Activated naive CD4-positive, alpha-beta T cell (primary cell): ENCODE measurements around the gene CHN1.

Experiments
- DNase-seq, 4 experiments: peaks; one replicate each; lab custom pipeline; 2025; lab: John Stamatoyannopoulos, UW

Gene CHN1

GRCh38 chr2:174971868-174972781, 33.1 kb downstream of the CHN1 start:
- DNase-seq = no peak

GRCh38 chr2:174970092-174970491, 35.1 kb downstream of the CHN1 start:
- DNase-seq = no peak

DNA sequence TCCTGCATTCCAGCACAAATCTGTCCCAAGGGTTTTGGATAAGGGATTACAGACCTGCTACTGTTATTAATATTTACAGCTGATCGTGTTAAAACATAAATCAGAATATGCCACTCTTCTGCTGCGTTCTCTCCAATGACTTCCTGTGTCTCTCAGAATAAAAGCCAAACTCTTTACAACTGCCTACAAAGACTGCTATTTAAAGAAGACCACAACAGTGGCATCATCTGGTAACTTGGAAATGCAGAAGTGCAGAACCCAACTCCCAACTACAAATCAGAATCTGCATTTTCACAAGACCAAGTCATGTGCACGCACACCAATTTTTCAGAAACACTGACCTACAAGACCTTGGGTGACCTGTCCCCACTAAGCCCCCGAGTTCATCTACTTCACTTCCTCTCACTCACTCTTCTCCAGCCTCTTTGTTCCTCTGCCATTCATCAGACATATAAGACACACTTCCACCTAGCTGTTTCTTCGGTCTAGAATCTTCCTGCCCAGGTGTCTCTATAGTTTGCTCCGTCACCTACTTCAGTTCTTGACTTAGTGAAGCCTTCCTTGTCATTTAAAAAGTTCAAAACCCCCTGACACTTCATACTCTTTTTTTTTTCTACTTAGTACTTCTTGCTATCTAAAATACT, 36.0 kb downstream of the CHN1 start:
- no peak for DNase-seq

DNA sequence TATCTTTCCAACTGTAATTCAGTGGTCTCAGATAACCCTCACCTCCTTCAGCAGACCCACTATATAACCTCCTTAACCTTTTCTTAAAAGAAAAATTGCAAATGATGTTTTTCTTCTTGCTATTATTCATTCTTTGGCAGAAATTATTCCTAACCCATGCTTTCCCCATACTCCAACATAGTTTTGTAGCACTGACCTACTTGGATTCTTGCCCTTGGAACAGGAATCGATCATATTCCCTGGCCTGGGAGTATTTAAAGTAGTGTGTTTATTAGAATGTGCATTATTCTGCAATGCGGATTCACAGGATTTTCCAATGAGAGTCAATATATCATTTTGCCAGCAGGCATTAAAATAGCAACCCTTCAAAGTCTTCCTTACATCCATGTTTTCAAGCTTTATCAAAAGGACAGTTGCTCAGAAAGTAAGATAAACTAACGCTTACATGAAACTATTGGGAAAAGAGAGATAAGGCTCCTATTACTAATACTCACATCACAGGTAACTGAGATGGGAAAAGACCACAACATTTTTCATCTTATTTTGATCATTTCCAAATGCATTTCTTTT, 37.4 kb downstream of the CHN1 start:
- DNase-seq = no peak

DNA sequence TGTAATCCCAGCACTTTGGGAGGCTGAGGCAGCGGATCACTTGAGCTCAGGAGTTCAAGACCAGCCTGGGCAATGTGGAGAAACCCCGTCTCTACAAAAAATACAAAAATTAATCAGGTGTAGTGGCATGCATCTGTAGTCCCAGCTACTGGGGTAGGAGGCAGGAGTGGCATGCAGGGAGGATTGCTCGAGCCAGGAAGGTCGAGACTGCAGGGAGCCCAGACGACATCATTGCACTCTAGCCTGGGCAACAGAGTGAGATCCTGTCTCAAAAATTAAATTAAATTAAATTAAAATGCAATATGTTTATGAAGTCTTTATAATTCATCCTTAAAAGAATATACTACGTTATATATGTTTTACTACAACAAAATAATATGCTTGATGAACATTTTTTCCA, 38.1 kb downstream of the CHN1 start:
- no peak for DNase-seq

DNA sequence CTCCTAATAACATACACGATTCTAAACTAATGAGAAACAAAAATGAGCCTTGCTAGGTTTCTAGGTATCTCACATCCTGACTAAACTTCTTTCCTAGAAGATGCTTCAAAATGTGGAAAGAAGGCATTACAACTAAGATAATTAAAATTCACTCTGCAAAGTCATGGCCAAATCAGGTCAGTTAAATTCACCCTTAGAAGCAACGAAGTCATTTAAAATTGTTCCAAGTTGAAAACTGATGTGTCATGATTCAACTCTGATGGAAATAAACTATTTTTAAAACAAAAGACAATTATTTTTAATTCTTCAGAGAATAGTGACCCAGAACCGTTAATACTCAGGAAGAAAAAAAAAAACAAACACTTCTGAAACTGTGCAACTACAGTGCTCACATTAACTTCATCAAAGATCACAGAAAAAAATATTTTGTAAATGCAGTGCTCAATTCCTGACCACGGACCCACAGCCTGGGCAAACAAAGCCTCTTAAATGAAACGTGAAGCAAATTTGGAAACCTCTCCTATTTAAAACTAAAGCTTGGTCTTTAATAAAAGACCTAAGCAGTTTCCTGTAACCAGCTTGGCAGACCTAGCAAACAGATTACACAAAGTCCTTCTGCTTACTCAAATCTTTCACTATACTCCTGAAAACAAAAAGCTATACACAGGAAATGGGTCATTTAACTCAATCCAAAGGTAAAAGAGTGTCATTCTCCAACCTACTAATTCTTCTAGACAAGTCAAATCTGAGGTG, 39.0 kb downstream of the CHN1 start:
- no peak for DNase-seq

- DNase-seq = no peak
These were observed 39.6 kb downstream of the CHN1 start for GRCh38 chr2:174965551-174965950.

DNA sequence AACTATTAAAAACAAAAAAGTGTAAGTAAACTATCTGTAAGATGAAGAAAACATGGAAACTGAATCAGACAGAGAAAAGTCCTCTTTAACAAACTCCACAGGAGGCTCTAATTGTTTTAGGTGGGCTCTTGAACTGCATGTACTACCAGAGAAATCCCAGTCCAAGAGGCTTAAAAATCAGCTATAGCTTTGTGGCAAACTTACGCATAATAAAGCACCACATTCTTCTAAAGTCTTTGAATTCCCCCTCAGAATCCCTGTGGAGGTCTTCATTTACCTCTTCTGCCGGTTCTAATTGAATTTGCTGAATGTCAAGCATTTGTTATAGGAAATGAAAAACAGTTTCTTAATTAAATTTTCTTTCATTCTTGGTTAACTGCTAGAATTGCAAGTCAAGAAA, 40.8 kb downstream of the CHN1 start:
- no peak for DNase-seq

DNA sequence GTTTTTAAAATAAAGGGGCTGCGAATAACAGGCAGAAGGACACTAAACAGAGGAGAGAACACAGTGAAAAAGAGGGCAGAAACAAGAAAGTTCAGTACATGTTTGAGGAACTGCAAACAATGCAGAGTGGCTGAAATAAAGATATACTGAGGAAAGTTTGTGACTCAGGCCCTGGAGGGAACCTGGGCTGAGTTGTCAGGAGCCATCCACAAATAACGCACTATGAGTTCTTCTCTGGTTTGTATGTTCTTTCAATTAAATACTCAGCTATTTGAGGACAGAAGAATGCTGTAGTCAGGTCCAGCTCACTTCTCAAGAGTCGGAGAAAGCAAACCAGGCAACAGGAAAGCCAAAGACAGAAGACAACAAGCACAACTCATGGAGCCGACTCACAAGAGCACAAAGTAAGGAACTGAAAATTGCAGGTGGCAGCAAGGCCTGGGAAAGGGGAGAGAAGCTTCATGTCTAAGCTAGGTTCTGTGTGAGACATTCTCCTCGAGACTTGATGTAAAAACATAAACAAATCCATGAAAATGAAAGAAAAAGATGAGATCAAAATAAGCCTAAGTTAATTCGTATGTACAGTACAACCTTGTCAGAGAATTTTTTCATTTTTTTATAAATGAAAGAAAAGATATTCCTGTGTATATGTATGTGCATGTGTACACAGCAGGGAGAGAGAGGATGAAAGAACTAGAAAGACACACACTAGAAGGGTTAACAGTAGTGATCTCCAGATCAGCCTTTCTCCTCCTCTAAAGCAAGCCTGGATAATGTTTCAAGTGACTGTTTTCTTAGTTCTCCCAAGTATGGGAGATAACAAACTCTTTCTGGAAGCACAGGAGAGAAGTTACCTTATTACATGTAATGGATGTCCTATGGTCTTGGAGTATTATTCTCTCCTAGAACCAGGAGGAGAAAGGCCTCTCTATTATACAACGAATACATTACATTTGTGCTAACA, 41.5 kb downstream of the CHN1 start:
- no peak for DNase-seq

DNA sequence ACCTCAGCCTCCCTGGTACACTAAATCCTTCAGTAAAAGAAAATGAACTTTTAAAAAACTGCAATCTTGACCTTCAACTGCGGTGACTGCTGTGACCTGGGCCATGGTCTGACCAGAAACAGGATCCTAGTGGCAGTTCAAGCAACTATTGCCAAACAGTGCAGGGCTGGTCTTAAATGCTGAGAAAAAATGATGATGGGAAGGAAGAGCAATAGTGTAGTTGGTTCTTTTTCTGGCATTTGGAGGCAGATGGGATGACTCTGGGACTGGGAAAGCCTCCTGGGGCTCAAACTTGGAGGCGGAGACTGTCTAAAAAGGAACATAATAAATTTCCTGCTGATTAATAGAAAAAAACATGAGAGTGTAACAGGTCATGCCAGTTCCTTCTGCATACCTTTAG, 45.4 kb downstream of the CHN1 start:
- no peak for DNase-seq

GRCh38 chr2:174957050-174957449, 48.1 kb downstream of the CHN1 start:
- no peak for DNase-seq

GRCh38 chr2:174952607-174953006, 52.6 kb downstream of the CHN1 start:
- no peak for DNase-seq

DNA sequence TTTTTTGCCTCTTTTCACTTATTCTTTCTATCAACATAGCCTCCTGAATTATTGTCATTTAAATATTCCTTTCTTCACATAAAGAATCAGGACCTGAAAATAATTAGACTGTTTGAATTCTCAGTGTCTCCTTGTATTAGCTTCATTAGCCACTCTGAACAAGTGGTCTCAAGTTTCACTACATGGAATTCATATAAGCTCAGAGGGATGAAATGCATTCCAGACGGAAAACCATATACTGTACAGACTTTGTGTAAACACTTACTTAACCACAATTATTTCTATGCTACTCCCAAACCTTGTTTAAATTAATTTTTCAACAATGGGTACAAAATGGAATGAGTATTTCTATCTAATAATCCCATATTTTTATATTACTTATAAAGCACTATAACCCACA, 53.4 kb downstream of the CHN1 start:
- DNase-seq = no peak

DNA sequence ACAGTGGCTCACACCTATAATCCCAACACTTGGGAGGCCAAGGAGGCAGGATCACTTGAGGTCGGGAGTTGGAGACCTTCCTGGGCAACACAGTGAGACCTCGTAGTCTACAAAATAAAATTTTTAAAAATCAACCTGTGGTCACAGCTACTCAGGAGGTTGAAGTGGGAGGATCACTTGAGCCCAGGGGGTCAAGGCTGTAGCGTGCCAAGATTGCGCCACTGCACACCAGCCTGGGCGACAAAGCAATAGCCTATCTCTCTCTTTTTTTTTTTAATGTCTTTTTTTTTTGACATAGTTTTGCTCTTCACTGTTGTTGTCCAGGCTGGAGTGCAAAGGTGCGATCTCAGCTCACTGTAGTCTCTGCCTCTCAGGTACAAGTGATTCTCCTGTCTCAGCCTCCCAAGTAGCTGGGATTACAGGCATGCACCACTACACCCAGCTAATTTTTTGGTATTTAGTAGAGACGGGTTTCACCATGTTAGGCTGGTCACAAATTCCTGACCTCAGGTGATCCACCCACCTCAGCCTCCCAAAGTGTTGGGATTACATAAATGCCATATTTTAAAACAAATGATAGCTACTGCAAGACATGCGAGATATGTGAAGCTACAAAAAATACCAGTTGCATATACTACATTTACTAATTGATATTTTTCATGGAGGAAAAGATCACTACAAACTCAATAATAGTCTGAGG, 55.0 kb downstream of the CHN1 start:
- DNase-seq = no peak

GRCh38 chr2:174945601-174946260, 59.5 kb downstream of the CHN1 start:
- no peak for DNase-seq

DNA sequence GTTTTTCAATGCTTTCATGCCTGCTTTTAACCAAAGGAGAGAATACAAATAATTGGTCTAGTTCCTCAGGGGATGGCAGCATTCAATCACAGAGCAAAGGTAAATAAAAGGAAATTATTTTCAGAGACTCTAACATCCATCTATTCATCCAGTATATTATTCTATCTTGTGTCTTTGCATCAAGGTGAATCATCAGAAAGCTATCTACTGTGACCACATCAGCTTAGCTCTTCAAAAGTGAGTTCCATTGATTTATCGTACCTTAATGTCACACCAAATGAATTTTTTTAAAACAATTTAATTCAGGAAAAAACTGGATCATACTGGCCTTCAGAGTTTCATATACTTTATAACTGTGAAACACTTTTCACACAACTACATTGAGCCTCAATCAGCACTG, 66.1 kb downstream of the CHN1 start:
- no peak for DNase-seq

GRCh38 chr2:174931724-174932123, 73.5 kb downstream of the CHN1 start:
- no peak for DNase-seq

DNA sequence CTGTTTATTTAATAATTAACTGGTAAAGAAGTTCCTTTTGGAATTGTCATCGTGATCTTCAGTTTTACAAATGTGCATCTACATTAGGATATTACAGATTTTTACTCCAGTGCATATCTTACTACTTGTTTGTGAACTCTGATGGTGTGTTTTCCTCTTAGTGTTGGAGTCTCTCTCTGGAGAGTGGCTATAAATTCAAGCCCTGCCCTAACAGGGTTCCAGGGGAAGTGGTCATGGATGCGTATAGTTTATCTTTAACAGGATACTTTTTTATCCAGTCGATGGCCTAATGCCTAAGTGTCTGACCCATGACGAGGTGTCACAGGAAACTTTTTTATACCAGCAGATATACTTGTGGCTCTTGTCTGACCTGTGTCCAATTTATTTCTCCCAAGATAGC, 75.4 kb downstream of the CHN1 start:
- DNase-seq = no peak

GRCh38 chr2:174925046-174925784, 80.0 kb downstream of the CHN1 start:
- DNase-seq = no peak
